HepG2 (cell line): ENCODE results near the gene CDYL. TPM values are rescaled to one million over a fixed set of nuclear protein-coding genes. Genes with fewer than 3 reads are reported as not detected.
A peak's percentile ranks its signal among the peaks of the same experiment; 100 is the strongest.

Source experiments
- ATAC-seq: fragments of 200-7000 bp; cut with Tn5 transposase; 3 replicates; pipeline ENCODE4 v1.9.1; 2020; ENCODE audit warnings: mild to moderate bottlenecking, moderate library complexity
- BruUV-seq: library from RNA; stranded (reverse); fragments of 400-500 nt; replicated peaks from 2 replicates; lab custom pipeline; 2021; lab: Mats Ljungman, UMichigan
- CTCF ChIA-PET: fragments of 300-600 bp; formaldehyde crosslinking; extraction: SDS; loops from one replicate; lab custom pipeline; 2021; ENCODE audit warnings: low total read pairs, inconsistent platforms, low intra/inter-chr PET ratio; lab: Yijun Ruan, JAX
- POLR2A ChIA-PET: fragments of 350-600 bp; sonication (Branson Sonifier 250); formaldehyde crosslinking; loops from one replicate; lab custom pipeline; 2020; ENCODE audit warnings: antibody characterized with exemption, inconsistent platforms; lab: Yijun Ruan, JAX
- DNase-seq: peaks from one replicate; pipeline ENCODE4 v3.0.0-alpha.2; 2015; ENCODE audit warnings: low spot score
- FAIRE-seq: peaks from 3 replicates; lab custom pipeline; 2011; peaks lifted over from hg19 to GRCh38; lab: Jason Lieb, UNC
- H2AFZ ChIP-seq: one replicate; pipeline ENCODE4 v1.6.1; 2011; ENCODE audit warnings: low read length, inconsistent platforms
- H3K27ac ChIP-seq: fragments of 300-600 bp; 3 replicates; pipeline ENCODE4 v1.8.0; 2011; ENCODE audit warnings: mixed run types, mild to moderate bottlenecking, mixed read lengths, low read length, inconsistent platforms; ENCODE audit not compliant: insufficient read depth; ENCODE audit errors: extremely low read length
- H3K27me3 ChIP-seq, 2 experiments: fragments of 200-600 bp in 1 of 2; 2 replicates in 1 of 2; 3 replicates in 1 of 2; pipeline versions ENCODE4 v1.6.0 to v1.8.0; 2011; ENCODE audit warnings: low read length in 2 of 2, mild to moderate bottlenecking in 2 of 2, moderate library complexity in 2 of 2, inconsistent platforms in 1 of 2; ENCODE audit not compliant: insufficient read depth in 2 of 2, control insufficient read depth in 1 of 2
- H3K36me3 ChIP-seq, 2 experiments: fragments of 200-600 bp in 1 of 2; replicated peaks in 1 of 2; 2 replicates in 1 of 2; 3 replicates in 1 of 2; pipeline versions ENCODE4 v1.5.1 to v1.8.0; 2011; ENCODE audit warnings: low read length in 2 of 2, inconsistent platforms in 1 of 2; ENCODE audit not compliant: insufficient read depth in 2 of 2, control insufficient read depth in 1 of 2
- H3K4me1 ChIP-seq: 2 replicates; pipeline ENCODE4 v1.5.1; 2012; ENCODE audit warnings: low read length, inconsistent platforms; ENCODE audit not compliant: insufficient read depth
- H3K4me2 ChIP-seq: 2 replicates; pipeline ENCODE4 v1.6.0; 2011; ENCODE audit warnings: low read depth, low read length, inconsistent platforms
- H3K4me3 ChIP-seq, 3 experiments: fragments of 200-600 bp in 1 of 3; sonication (generic), shearing (Covaris generic) in 1 of 3; replicated peaks in 1 of 3; 2 replicates each; pipeline ENCODE4 v1.5.1; 2011 to 2016; ENCODE audit warnings: low read length in 3 of 3, inconsistent platforms in 2 of 3, low read depth in 2 of 3, mild to moderate bottlenecking in 2 of 3, control low read depth in 1 of 3, mixed read lengths in 1 of 3; ENCODE audit not compliant: insufficient read depth in 1 of 3
- H3K79me2 ChIP-seq: one replicate; pipeline ENCODE4 v1.6.1; 2011; ENCODE audit warnings: low read length, inconsistent platforms; ENCODE audit not compliant: insufficient read depth
- H3K9ac ChIP-seq: 2 replicates; pipeline ENCODE4 v1.6.0; 2011; ENCODE audit warnings: mild to moderate bottlenecking, low read depth, low read length, inconsistent platforms; ENCODE audit not compliant: insufficient read depth
- H3K9me3 ChIP-seq: 2 replicates; pipeline ENCODE4 v1.5.1; 2012; ENCODE audit warnings: mild to moderate bottlenecking, low read length
- H4K20me1 ChIP-seq: 2 replicates; pipeline ENCODE4 v1.6.0; 2011; ENCODE audit warnings: inconsistent platforms, mild to moderate bottlenecking, low read length, moderate library complexity; ENCODE audit not compliant: insufficient read depth
- FOXJ3 ChIP-seq: sonication (generic); formaldehyde crosslinking; IDR thresholded peaks from 2 replicates; pipeline ENCODE4 v1.4.0; 2020; ENCODE audit warnings: missing genetic modification reagents, mild to moderate bottlenecking, borderline replicate concordance
- HNRNPK ChIP-seq: fragments of 200-400 bp; formaldehyde crosslinking; IDR thresholded peaks from 2 replicates; pipeline ENCODE4 v1.6.1; 2018; ENCODE audit warnings: low read length, low read depth, moderate library complexity, mild to moderate bottlenecking; ENCODE audit not compliant: poor library complexity, severe bottlenecking
- SMC3 ChIP-seq: IDR thresholded peaks from 2 replicates; pipeline ENCODE4 v1.6.1; 2011; ENCODE audit warnings: low read length, improper control_type of control experiment
- STAG1 ChIP-seq: sonication (generic); formaldehyde crosslinking; IDR thresholded peaks from 2 replicates; pipeline ENCODE4 v1.4.0; 2020; ENCODE audit warnings: missing genetic modification reagents
- YY1 ChIP-seq: IDR thresholded peaks from 2 replicates; pipeline ENCODE4 v1.6.1; 2011; ENCODE audit warnings: low read length, low read depth, moderate library complexity, mild to moderate bottlenecking; ENCODE audit not compliant: insufficient read depth, insufficient replicate concordance
- WGBS: methylation state at CpG from one replicate; pipeline ENCODE4 v1.1.6; 2017; ENCODE audit warnings: low lambda C conversion rate; 5-methylcytosine and 5-hydroxymethylcytosine counted together
- in situ Hi-C: cut with HindIII; loops from 2 replicates; pipeline ENCODE4 v1.10.0; 2017; ENCODE audit warnings: low pct_unique_long_range_greater_than_20kb; ENCODE audit not compliant: extremely low pct_ligation_motif_present
- intact Hi-C: fragments of 100-400 bp; cut with micrococcal nuclease; formaldehyde crosslinking; loops from one replicate; pipeline ENCODE4 v1.10.0; 2022; ENCODE audit not compliant: unreplicated experiment
- polyA plus RNA-seq, 8 experiments: library from polyadenylated mRNA; depleted of rRNA in 3 of 8; stranded (reverse) in 7 of 8; unstranded in 1 of 8; fragments of >200 nt; fragmentation: Illumina TruSeq in 4 of 8; extraction: Trizol in 4 of 8; gene quantifications; 2 replicates each; pipeline versions ENCODE4 v1.2.1 to v1.2.3, GENCODE V29; 2011 to 2016; ENCODE audit warnings: low read depth in 4 of 8, missing spikeins in 1 of 8, mixed read lengths in 1 of 8; ENCODE audit not compliant: insufficient read depth in 1 of 8
- total RNA-seq, 5 experiments: library from RNA; depleted of rRNA; stranded (reverse); fragments of >200 nt; fragmentation: Illumina TruSeq; extraction: Trizol; gene quantifications; 2 replicates each; pipeline ENCODE4 v1.2.3, GENCODE V29; 2016; ENCODE audit warnings: low read depth in 1 of 5
- TF ChIP-seq, protein P1 (sequence below): sonication (generic); formaldehyde crosslinking; IDR thresholded peaks from 2 replicates; pipeline ENCODE4 v1.4.0; 2020; ENCODE audit warnings: missing genetic modification reagents
- TF ChIP-seq, protein P2 (sequence below): IDR thresholded peaks from 2 replicates; pipeline ENCODE4 v1.4.0; 2020; ENCODE audit warnings: mild to moderate bottlenecking, missing genetic modification reagents
- TF ChIP-seq, protein P3 (sequence below): sonication (generic); formaldehyde crosslinking; IDR thresholded peaks from 2 replicates; pipeline ENCODE4 v1.5.0; 2020; ENCODE audit warnings: mild to moderate bottlenecking, missing genetic modification reagents, moderate library complexity

Gene CDYL
- total and polyA plus RNA-seq, 2 of the 13 experiments (the other 11 are each of a cell fraction or from before 2014, with no cell fraction given) = 22.8 to 105 TPM

DNA sequence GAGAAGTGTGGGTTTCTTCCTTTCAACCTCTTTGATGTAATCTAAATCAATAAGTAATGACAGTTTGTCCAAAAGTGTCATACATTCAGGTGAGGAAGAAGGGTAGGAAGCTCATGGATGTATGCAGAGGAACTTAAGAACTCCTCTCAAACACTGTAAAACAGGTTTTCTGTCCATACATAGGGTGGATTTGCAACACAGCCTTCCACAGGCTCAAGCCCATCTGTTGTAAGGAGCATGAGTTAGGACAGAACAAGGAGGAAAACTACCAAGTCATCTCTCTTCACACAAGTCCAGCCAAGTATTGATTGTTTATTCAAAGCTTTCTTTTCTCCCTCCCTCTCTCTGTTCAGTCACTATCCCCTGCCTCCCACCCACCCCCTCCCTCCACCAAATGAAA lies 49.0 kb upstream of the CDYL start:
- Histone ChIP-seq H3K4me3 (no peak overlapping the region), H3K27me3 (peaks cover 0 to 5% of the 10 kb centered on the region in 2 experiments; a peak in 2 of 5 replicates), H3K4me2 (no peak overlapping the region), H3K9me3 (no peaks in the 10 kb centered on the region), H3K9ac (no peak overlapping the region), H3K36me3 (no peaks in the 10 kb centered on the region), H3K4me1 (peaks cover 12% of the 10 kb centered on the region), H3K79me2 (no peaks in the 10 kb centered on the region), H2AFZ (no peak overlapping the region)
- in situ Hi-C loops (no loop called here), intact Hi-C loops (loop anchor here (5.0 kb wide), 1 partner anchor 120 kb away; no protein-coding TSS in a partner anchor)
- FAIRE-seq = no peak
- ChIA-PET POLR2A (no interaction called here), CTCF (no interaction called here)
- BruUV-seq = no TSS peak
- ATAC-seq = no peak; the same call in 1 of the 3 replicates
- TF ChIP-seq FOXJ3 (CRISPR knock-in tag) = no peak
- TF ChIP-seq HNRNPK = peak; percentile 9
- TF ChIP-seq, all 625 proteins: peak for 1
- no peak for DNase-seq
- Histone ChIP-seq H4K20me1 (no peaks in the 10 kb centered on the region), H3K27ac (no peak overlapping the region)

DNA sequence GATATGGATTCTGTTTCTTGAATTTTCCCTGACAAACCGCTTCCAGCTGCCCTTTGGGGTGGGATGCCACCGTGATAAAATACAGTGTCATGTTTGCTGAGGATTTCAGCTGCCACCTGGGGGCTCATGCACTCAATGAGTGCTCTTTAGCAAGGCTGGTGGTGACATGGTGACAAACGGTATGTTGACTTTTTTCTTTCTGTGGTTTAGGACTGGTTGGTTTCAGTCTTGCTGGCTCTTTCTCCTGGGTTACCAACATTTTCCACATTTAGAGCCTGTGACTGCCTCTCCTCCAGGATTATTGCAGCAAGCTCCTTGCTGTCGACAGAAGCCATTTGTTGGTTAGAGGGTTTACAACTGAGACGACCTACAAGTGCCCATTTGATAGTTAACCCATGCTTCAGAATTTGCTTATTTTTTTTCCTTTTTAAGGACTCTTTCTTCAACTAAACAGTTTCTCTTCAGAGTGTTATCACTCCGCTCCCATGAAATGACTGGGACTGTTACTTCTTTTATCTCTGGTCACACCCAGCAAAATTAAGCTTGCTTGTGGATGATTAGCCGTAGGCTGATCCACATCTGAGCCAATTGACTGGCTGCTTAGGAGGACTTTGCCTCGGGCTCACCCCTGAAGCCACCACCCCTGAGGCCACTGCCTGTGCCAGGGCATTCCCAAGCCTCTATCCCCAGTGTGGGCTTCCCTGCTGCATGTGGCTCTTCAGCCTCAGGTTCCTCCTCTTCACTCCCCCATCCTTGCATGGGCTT lies 48.4 kb upstream of the CDYL start:
- Histone ChIP-seq H3K9ac (no peak overlapping the region), H4K20me1 (no peaks in the 10 kb centered on the region), H2AFZ (no peak overlapping the region), H3K4me2 (peak overlapping the region; percentile 27; the same call in 1 of the 2 replicates), H3K4me1 (peaks cover 15% of the 10 kb centered on the region), H3K36me3 (no peaks in the 10 kb centered on the region), H3K9me3 (no peaks in the 10 kb centered on the region), H3K4me3 (no peak overlapping the region), H3K27me3 (peaks cover 0 to 5% of the 10 kb centered on the region in 2 experiments; a peak in 3 of 5 replicates), H3K79me2 (no peaks in the 10 kb centered on the region), H3K27ac (no peak overlapping the region)
- WGBS = 7% methylated on average over 8 of the region's 8 CpGs
- peak; percentile 85 for ATAC-seq
- DNase-seq = peak; percentile 69
- intact Hi-C loops = loop anchor here (5.0 kb wide), 1 partner anchor 119 kb away; no protein-coding TSS in a partner anchor
- in situ Hi-C loops = no loop called here
- peak; percentile 82 for FAIRE-seq
- CTCF ChIA-PET = no interaction called here
- POLR2A ChIA-PET = no interaction called here
- BruUV-seq = no TSS peak
- peak; percentile 64 for TF ChIP-seq STAG1 (CRISPR knock-in tag)
- no peak for TF ChIP-seq YY1
- TF ChIP-seq, protein P1, sequence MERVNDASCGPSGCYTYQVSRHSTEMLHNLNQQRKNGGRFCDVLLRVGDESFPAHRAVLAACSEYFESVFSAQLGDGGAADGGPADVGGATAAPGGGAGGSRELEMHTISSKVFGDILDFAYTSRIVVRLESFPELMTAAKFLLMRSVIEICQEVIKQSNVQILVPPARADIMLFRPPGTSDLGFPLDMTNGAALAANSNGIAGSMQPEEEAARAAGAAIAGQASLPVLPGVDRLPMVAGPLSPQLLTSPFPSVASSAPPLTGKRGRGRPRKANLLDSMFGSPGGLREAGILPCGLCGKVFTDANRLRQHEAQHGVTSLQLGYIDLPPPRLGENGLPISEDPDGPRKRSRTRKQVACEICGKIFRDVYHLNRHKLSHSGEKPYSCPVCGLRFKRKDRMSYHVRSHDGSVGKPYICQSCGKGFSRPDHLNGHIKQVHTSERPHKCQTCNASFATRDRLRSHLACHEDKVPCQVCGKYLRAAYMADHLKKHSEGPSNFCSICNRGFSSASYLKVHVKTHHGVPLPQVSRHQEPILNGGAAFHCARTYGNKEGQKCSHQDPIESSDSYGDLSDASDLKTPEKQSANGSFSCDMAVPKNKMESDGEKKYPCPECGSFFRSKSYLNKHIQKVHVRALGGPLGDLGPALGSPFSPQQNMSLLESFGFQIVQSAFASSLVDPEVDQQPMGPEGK (CRISPR knock-in tag) = 0 out of 2 replicates have a peak, but pooled peaks have one; percentile 27
- TF ChIP-seq, protein P2, sequence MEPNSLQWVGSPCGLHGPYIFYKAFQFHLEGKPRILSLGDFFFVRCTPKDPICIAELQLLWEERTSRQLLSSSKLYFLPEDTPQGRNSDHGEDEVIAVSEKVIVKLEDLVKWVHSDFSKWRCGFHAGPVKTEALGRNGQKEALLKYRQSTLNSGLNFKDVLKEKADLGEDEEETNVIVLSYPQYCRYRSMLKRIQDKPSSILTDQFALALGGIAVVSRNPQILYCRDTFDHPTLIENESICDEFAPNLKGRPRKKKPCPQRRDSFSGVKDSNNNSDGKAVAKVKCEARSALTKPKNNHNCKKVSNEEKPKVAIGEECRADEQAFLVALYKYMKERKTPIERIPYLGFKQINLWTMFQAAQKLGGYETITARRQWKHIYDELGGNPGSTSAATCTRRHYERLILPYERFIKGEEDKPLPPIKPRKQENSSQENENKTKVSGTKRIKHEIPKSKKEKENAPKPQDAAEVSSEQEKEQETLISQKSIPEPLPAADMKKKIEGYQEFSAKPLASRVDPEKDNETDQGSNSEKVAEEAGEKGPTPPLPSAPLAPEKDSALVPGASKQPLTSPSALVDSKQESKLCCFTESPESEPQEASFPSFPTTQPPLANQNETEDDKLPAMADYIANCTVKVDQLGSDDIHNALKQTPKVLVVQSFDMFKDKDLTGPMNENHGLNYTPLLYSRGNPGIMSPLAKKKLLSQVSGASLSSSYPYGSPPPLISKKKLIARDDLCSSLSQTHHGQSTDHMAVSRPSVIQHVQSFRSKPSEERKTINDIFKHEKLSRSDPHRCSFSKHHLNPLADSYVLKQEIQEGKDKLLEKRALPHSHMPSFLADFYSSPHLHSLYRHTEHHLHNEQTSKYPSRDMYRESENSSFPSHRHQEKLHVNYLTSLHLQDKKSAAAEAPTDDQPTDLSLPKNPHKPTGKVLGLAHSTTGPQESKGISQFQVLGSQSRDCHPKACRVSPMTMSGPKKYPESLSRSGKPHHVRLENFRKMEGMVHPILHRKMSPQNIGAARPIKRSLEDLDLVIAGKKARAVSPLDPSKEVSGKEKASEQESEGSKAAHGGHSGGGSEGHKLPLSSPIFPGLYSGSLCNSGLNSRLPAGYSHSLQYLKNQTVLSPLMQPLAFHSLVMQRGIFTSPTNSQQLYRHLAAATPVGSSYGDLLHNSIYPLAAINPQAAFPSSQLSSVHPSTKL (CRISPR knock-in tag) = 0 out of 2 replicates have a peak, but pooled peaks have one; percentile 10
- TF ChIP-seq, protein P3, sequence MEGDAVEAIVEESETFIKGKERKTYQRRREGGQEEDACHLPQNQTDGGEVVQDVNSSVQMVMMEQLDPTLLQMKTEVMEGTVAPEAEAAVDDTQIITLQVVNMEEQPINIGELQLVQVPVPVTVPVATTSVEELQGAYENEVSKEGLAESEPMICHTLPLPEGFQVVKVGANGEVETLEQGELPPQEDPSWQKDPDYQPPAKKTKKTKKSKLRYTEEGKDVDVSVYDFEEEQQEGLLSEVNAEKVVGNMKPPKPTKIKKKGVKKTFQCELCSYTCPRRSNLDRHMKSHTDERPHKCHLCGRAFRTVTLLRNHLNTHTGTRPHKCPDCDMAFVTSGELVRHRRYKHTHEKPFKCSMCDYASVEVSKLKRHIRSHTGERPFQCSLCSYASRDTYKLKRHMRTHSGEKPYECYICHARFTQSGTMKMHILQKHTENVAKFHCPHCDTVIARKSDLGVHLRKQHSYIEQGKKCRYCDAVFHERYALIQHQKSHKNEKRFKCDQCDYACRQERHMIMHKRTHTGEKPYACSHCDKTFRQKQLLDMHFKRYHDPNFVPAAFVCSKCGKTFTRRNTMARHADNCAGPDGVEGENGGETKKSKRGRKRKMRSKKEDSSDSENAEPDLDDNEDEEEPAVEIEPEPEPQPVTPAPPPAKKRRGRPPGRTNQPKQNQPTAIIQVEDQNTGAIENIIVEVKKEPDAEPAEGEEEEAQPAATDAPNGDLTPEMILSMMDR (CRISPR knock-in tag) = peak; percentile 42
- TF ChIP-seq SMC3 = peak; percentile 52
